ENCODE results near the gene RNU5B-1.

RNU5B-1 gene

DNA sequence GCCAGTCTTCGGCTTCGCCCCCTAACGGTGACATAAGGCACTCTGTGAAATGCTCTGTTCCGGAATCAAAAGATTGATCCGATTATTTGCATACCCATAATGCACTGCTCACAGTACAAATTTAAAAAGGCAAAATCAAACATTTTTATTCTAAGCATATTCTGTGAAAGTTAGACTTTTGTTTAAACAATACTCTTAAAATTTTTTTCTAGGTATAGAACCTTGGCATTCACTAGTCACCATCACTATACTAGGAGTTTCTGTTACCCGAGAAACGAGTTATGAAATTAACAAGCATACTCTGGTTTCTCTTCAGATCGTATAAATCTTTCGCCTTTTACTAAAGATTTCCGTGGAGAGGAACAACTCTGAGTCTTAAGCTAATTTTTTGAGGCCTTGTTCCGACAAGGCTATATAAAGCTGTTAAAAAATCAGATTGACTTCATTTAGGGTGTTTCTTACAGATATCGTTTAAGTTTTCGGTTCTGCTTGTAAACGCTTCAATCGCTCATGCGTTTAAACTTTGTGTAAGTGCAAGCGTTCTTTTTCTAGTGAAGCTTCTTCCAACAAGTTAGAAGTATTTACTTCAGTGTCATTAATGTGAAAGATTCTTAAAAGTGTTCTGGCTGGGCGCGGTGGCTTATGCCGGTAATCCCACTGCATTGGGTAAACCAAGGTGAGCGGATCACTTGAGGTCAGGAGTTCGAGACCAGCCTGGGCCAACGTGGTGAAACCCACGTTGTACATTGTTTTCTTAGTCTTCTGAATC is at the start of gene RNU5B-1:
TSS of gene RNU5B-1 (plus strand) at position 297 of the 769 bp plus-strand sequence.
- peak; percentile 85 for DNase-seq (ENCODE audit: low spot score)
- in situ Hi-C loops (cut with MboI; ENCODE audit: low pct_unique_long_range_greater_than_20kb, low sequenced_read_pairs, unreplicated experiment) = no loop called here
- TF ChIP-seq, protein P1, sequence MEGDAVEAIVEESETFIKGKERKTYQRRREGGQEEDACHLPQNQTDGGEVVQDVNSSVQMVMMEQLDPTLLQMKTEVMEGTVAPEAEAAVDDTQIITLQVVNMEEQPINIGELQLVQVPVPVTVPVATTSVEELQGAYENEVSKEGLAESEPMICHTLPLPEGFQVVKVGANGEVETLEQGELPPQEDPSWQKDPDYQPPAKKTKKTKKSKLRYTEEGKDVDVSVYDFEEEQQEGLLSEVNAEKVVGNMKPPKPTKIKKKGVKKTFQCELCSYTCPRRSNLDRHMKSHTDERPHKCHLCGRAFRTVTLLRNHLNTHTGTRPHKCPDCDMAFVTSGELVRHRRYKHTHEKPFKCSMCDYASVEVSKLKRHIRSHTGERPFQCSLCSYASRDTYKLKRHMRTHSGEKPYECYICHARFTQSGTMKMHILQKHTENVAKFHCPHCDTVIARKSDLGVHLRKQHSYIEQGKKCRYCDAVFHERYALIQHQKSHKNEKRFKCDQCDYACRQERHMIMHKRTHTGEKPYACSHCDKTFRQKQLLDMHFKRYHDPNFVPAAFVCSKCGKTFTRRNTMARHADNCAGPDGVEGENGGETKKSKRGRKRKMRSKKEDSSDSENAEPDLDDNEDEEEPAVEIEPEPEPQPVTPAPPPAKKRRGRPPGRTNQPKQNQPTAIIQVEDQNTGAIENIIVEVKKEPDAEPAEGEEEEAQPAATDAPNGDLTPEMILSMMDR (IDR thresholded peaks at IDR 0.05; ENCODE audit: extremely low read depth, insufficient read depth, missing control alignments) = peak; percentile 86

DNA sequence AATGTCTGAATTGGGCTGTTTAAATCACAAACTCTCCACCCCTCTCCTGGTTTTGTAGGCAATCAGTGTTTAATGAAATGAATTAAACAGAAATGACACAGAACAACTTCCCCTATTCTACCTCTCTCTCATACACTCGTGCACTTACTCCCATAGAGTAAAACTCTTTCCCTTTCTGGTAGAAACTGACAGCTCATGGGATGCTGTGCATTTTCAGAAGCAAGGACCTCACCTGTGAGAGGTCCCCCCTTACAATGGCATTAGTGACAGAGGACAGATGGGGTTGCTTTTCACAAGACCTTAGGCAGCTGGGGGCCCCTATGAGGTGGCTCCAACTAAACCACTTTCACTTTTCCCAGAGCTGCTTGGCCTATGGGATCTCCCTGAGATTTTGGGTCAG is 49.7 kb upstream of the RNU5B-1 start:
- in situ Hi-C loops (cut with MboI; ENCODE audit: low pct_unique_long_range_greater_than_20kb, low sequenced_read_pairs, unreplicated experiment) = no loop called here
- DNase-seq (ENCODE audit: low spot score) = no peak
- TF ChIP-seq, protein P1 (IDR thresholded peaks at IDR 0.05; ENCODE audit: extremely low read depth, insufficient read depth, missing control alignments) = no peak

DNA sequence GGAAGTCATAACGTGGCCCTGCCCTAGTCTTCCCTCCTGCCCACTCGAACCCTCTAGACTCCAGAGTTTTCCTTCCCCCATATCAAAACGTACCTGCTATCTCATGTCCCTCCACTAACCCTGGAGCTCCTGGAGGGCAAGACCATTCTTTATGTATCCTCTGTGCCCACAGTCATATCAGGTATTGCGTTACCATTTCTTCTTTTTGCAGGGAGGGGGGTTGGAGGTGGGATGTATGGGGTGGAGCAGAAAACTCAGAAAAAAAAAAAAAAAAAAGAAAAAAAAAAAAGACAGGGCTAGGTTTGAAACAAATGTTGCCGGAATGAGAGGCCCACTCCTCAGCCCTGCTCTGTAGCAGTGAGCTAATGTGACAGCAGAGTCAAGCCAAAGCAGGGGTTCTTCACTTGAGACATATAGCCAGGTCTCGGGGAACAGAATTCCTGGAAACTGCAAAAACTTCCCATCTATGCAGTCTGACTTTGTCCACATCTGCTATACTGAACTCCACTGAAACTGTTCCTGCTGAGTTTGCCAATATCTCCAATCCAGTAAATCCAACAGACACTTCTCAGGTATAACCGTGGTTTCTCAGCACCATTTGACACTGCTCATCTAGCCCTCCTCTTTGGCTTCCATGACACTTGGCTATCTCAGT is 48.9 kb upstream of the RNU5B-1 start:
- in situ Hi-C loops (cut with MboI; ENCODE audit: low pct_unique_long_range_greater_than_20kb, low sequenced_read_pairs, unreplicated experiment) = no loop called here
- DNase-seq (ENCODE audit: low spot score) = no peak
- TF ChIP-seq, protein P1 (IDR thresholded peaks at IDR 0.05; ENCODE audit: extremely low read depth, insufficient read depth, missing control alignments) = no peak

DNA sequence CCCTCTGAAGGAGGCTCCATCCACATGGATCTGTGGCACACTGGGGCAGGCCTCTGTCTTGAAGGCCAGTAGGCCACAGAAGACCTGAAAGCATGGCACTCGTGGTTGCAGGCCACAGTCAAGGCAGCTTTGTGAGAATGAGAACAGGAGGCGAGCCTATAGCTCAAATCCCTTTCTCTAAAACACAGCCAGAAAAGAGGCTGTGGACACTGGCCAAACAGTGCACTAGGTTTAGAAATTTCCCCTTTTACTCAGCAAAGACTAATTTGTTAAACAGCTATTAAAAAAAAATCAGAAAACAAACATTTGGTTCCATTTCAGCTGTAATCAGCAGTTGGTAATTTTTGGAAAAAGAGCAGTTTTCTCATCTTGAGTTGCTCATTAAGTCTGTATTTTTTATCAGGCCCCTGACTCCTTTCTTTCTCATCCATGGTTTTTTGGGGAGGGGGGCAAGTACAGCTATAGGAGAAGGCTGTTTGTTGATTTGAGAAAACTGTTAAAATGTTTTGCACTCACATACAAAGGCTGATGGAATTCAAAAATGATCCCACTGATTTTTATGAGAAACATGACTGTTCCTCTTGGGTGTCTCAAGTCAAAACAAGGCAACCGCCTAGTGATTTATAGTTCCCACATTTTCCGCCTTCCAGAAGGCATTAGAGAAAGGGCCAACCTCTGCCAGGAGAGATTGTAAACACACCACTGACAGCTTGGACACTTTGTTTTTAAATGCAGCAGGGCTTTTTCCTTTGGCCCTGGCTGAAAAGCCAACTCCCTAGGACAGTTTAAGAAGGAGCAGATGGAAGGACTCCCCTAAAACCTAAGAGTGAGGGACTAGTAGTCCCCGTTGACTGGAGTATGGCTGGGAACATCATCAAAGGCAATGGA is 45.9 kb upstream of the RNU5B-1 start:
- TF ChIP-seq, protein P1 (IDR thresholded peaks at IDR 0.05; ENCODE audit: extremely low read depth, insufficient read depth, missing control alignments) = no peak
- DNase-seq (ENCODE audit: low spot score) = no peak
- in situ Hi-C loops (cut with MboI; ENCODE audit: low pct_unique_long_range_greater_than_20kb, low sequenced_read_pairs, unreplicated experiment) = no loop called here

DNA sequence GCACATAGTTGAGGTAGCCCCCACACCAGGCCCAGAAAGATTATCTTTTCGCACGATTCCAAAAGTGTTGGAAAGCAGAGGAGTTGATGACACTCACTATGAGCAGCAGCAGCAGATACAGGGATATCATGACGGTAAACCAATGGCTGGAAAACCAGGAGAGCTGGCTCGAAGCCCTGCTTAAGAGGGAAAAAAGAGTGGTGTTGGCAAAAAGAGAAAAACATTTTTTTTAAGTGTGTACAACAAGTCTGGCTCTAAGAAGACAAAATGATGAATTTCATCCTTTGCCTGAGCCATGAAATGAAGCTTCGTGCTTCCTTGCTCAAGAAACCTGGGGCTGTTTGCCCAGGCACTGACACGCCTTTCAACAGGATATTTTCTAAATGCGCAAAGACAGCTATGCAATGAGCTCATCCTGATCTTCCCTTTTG is 45.1 kb upstream of the RNU5B-1 start:
- TF ChIP-seq, protein P1 (IDR thresholded peaks at IDR 0.05; ENCODE audit: extremely low read depth, insufficient read depth, missing control alignments) = no peak
- in situ Hi-C loops (cut with MboI; ENCODE audit: low pct_unique_long_range_greater_than_20kb, low sequenced_read_pairs, unreplicated experiment) = no loop called here
- DNase-seq (ENCODE audit: low spot score) = no peak

DNA sequence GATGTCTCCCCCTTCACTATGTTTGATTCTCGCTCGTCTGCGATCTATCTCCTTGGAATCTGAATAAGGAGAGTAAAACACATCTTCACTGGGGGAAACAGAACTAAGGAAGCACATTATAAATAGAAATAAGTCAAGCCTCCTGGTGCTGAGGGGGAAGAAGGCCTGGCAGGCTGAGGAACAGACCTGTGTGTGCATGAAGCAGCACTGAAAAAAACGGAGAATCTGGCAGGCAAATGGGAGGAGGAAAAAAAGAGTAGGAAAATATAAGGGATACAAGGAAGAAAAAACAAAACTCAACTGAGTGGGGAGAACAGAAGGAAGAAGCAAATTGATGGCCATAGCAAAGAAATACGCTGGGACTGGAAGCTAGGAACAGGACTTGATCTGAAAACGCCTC is 43.5 kb upstream of the RNU5B-1 start:
- in situ Hi-C loops (cut with MboI; ENCODE audit: low pct_unique_long_range_greater_than_20kb, low sequenced_read_pairs, unreplicated experiment) = no loop called here
- TF ChIP-seq, protein P1 (IDR thresholded peaks at IDR 0.05; ENCODE audit: extremely low read depth, insufficient read depth, missing control alignments) = no peak
- no peak for DNase-seq (ENCODE audit: low spot score)
